SK-N-SH (cell line): ENCODE data around the gene WDR74. TPM values are rescaled to one million over a fixed set of nuclear protein-coding genes. Genes with fewer than 3 reads are reported as not detected.

Experiments used
- CTCF ChIA-PET: fragments of 300-600, 350-600 bp; formaldehyde crosslinking; extraction: SDS; loops from one replicate; lab custom pipeline; 2021; lab: Yijun Ruan, JAX
- POLR2A ChIA-PET: fragments of 350-600 bp; sonication (Branson Sonifier 250); formaldehyde crosslinking; extraction: SDS; loops from one replicate; lab custom pipeline; 2020; ENCODE audit warnings: antibody characterized with exemption, inconsistent platforms; lab: Yijun Ruan, JAX
- DNase-seq: peaks from one replicate; pipeline ENCODE4 v3.0.0; 2012
- H2AFZ ChIP-seq: fragments of 200-600 bp; sonication (generic); 2 replicates; pipeline ENCODE4 v1.8.1; 2016; ENCODE audit warnings: antibody characterized with exemption, mild to moderate bottlenecking, low read depth
- H3F3A ChIP-seq: fragments of 200-600 bp; sonication (generic); replicated peaks from 2 replicates; pipeline ENCODE3; 2016; ENCODE audit warnings: antibody characterized with exemption, mild to moderate bottlenecking; ENCODE audit not compliant: insufficient read depth
- H3K27ac ChIP-seq, 2 experiments: fragments of 200-500 bp in 1 of 2; fragments of 200-600 bp in 1 of 2; sonication (Bioruptor generic) in 1 of 2; sonication (generic), shearing (Covaris generic) in 1 of 2; 2 replicates each; pipeline versions ENCODE4 v1.5.1 to v1.6.1; 2014 to 2016; ENCODE audit warnings: low read depth in 2 of 2, inconsistent platforms in 1 of 2, low read length in 1 of 2, mild to moderate bottlenecking in 1 of 2, mixed read lengths in 1 of 2
- H3K27me3 ChIP-seq: fragments of 200-600 bp; sonication (generic), shearing (Covaris generic); 2 replicates; pipeline ENCODE4 v1.6.1; 2016; ENCODE audit warnings: mixed run types; ENCODE audit not compliant: insufficient read depth
- H3K36me3 ChIP-seq, 2 experiments: fragments of 200-500 bp in 1 of 2; fragments of 200-600 bp in 1 of 2; sonication (Bioruptor generic) in 1 of 2; sonication (generic) in 1 of 2; replicated peaks in 1 of 2; 2 replicates each; pipeline versions ENCODE3 to v1.5.1; 2014 to 2016; ENCODE audit warnings: low read length in 1 of 2, mild to moderate bottlenecking in 1 of 2; ENCODE audit not compliant: insufficient read depth in 2 of 2, control insufficient read depth in 1 of 2
- H3K4me1 ChIP-seq, 2 experiments: fragments of 200-500 bp in 1 of 2; fragments of 200-600 bp in 1 of 2; sonication (Bioruptor generic) in 1 of 2; sonication (generic), shearing (Covaris generic) in 1 of 2; 2 replicates each; pipeline versions ENCODE4 v1.5.1 to v1.6.1; 2014 to 2016; ENCODE audit warnings: low read depth in 1 of 2, low read length in 1 of 2, mixed run types in 1 of 2; ENCODE audit not compliant: insufficient read depth in 2 of 2, control insufficient read depth in 1 of 2
- H3K4me2 ChIP-seq: fragments of 200-600 bp; sonication (generic), shearing (Covaris generic); 2 replicates; pipeline ENCODE4 v1.6.1; 2017; ENCODE audit warnings: mixed run types
- H3K4me3 ChIP-seq, 2 experiments: fragments of 200-500 bp in 1 of 2; fragments of 200-600 bp in 1 of 2; sonication (Bioruptor generic) in 1 of 2; sonication (generic), shearing (Covaris generic) in 1 of 2; 2 replicates each; pipeline versions ENCODE4 v1.5.1 to v1.8.1; 2014 to 2016; ENCODE audit warnings: low read depth in 2 of 2, inconsistent platforms in 1 of 2, low read length in 1 of 2, mild to moderate bottlenecking in 1 of 2, mixed read lengths in 1 of 2, moderate library complexity in 1 of 2
- H3K79me2 ChIP-seq: fragments of 200-600 bp; sonication (generic); 2 replicates; pipeline ENCODE4 v1.8.1; 2017; ENCODE audit warnings: mild to moderate bottlenecking; ENCODE audit not compliant: insufficient read depth
- H3K9ac ChIP-seq: fragments of 200-600 bp; sonication (generic); 2 replicates; pipeline ENCODE4 v1.6.1; 2017; ENCODE audit warnings: mixed run types
- H3K9me2 ChIP-seq: fragments of 200-600 bp; sonication (generic); 2 replicates; pipeline ENCODE4 v1.6.1; 2017; ENCODE audit warnings: mixed run types
- H3K9me3 ChIP-seq: fragments of 200-600 bp; sonication (generic); 2 replicates; pipeline ENCODE4 v1.6.1; 2017; ENCODE audit warnings: mixed run types, mild to moderate bottlenecking, moderate library complexity
- H4K20me1 ChIP-seq: fragments of 200-600 bp; sonication (generic); 2 replicates; pipeline ENCODE4 v1.6.1; 2017; ENCODE audit warnings: mild to moderate bottlenecking, mixed run types; ENCODE audit not compliant: insufficient read depth
- EP300 ChIP-seq, 2 experiments: IDR thresholded peaks; 2 replicates each; pipeline versions ENCODE4 v1.4.0 to v1.6.1; 2012; ENCODE audit warnings: borderline replicate concordance in 1 of 2, low read depth in 1 of 2, low read length in 1 of 2
- FOXJ3 ChIP-seq: sonication (generic); formaldehyde crosslinking; IDR thresholded peaks from 2 replicates; pipeline ENCODE4 v1.5.1; 2020; ENCODE audit warnings: mild to moderate bottlenecking, missing genetic modification reagents
- GABPA ChIP-seq: IDR thresholded peaks from 2 replicates; pipeline ENCODE4 v1.4.0; 2012; ENCODE audit warnings: low read depth, mild to moderate bottlenecking
- IRF3 ChIP-seq: fragments of 150-350 bp; IDR thresholded peaks from 2 replicates; pipeline ENCODE4 v1.6.1; 2016; ENCODE audit warnings: mild to moderate bottlenecking, low read depth, low read length
- MAX ChIP-seq: IDR thresholded peaks from 2 replicates; pipeline ENCODE4 v1.4.0; 2012; ENCODE audit warnings: low read depth
- POLR2AphosphoS5 ChIP-seq: IDR thresholded peaks from 2 replicates; pipeline ENCODE4 v1.6.1; 2012; ENCODE audit warnings: low read depth, low read length
- RAD21 ChIP-seq: IDR thresholded peaks from 2 replicates; pipeline ENCODE4 v1.6.1; 2012; ENCODE audit warnings: mild to moderate bottlenecking, low read length
- RCOR1 ChIP-seq: fragments of 150-350 bp; IDR thresholded peaks from 2 replicates; pipeline ENCODE4 v1.6.1; 2017; ENCODE audit warnings: antibody characterized with exemption, low read length
- REST ChIP-seq: IDR thresholded peaks from 2 replicates; pipeline ENCODE4 v1.6.1; 2012; ENCODE audit warnings: mild to moderate bottlenecking, low read depth, low read length, moderate library complexity
- RFX5 ChIP-seq: IDR thresholded peaks from 2 replicates; pipeline ENCODE4 v1.6.1; 2012; ENCODE audit warnings: mild to moderate bottlenecking, improper control_type of control experiment, low read length
- RXRA ChIP-seq: IDR thresholded peaks from 2 replicates; pipeline ENCODE4 v1.4.0; 2012; ENCODE audit warnings: low read depth, mild to moderate bottlenecking, borderline replicate concordance
- USF2 ChIP-seq: fragments of 150-350 bp; IDR thresholded peaks from 2 replicates; pipeline ENCODE4 v1.6.1; 2017; ENCODE audit warnings: antibody characterized with exemption, low read length, low read depth, borderline replicate concordance
- WGBS: methylation state at CpG from one replicate; pipeline ENCODE4 v1.1.6; 2017; ENCODE audit warnings: low lambda C conversion rate; 5-methylcytosine and 5-hydroxymethylcytosine counted together
- polyA plus RNA-seq, 3 experiments: library from polyadenylated mRNA; depleted of rRNA; stranded (reverse); fragments of >200 nt; gene quantifications; 2 replicates each; pipeline ENCODE4 v1.2.3, GENCODE V29; 2012

Gene WDR74
- polyA plus RNA-seq, 1 of the 3 experiments (the other 2 are of a cell fraction): 132 TPM

GRCh38 chr11:62847767-62848314 lies 8.5 kb upstream of the WDR74 start:
- no peak for TF ChIP-seq RXRA
- no peak for TF ChIP-seq RFX5
- TF ChIP-seq EP300 (IDR thresholded peaks at IDR 0.05; ENCODE audit: borderline replicate concordance in 1 of 2, low read depth in 1 of 2, low read length in 1 of 2): no peak
- no peak for TF ChIP-seq IRF3
- no peak for TF ChIP-seq RCOR1
- no peak for TF ChIP-seq REST
- TF ChIP-seq RAD21: no peak
- no peak for TF ChIP-seq MAX
- no peak for TF ChIP-seq POLR2AphosphoS5
- no peak for TF ChIP-seq USF2
- H3K27me3 ChIP-seq: no peaks in the 10 kb centered on the region
- peaks cover 31% of the 10 kb centered on the region for H3F3A ChIP-seq
- H3K9ac ChIP-seq: no peak overlapping the region
- ChIA-PET CTCF (interaction anchor here (0.7 kb wide), 1 partner anchor 139 kb away, joined by 3 read pairs; no protein-coding TSS in a partner anchor), POLR2A (interaction anchor here (0.7 to 1.0 kb wide), 2 partner anchors 8 to 77 kb away, joined by 3 to 6 read pairs; partner anchors contain the start of gene TAF6L)
- H3K4me3 ChIP-seq: no peak overlapping the region
- 68% methylated on average over 1 of the region's 1 CpG for WGBS
- no peak overlapping the region for H2AFZ ChIP-seq
- H3K27ac ChIP-seq: no peak overlapping the region
- H3K9me3 ChIP-seq: no peaks in the 10 kb centered on the region
- no peak for DNase-seq
- H3K9me2 ChIP-seq: no peaks in the 10 kb centered on the region
- no peak overlapping the region for H3K4me2 ChIP-seq
- H3K79me2 ChIP-seq: peaks cover 4% of the 10 kb centered on the region; the same call in 1 of the 2 replicates
- H3K36me3 ChIP-seq: peaks cover 13 to 14% of the 10 kb centered on the region in 2 experiments
- peaks cover 0 to 5% of the 10 kb centered on the region in 2 experiments; a peak in 1 of 4 replicates for H3K4me1 ChIP-seq
- peaks cover 15% of the 10 kb centered on the region for H4K20me1 ChIP-seq

GRCh38 chr11:62846177-62846576 lies 6.8 kb upstream of the WDR74 start:
- Histone ChIP-seq H3K27ac (no peak overlapping the region), H2AFZ (no peak overlapping the region), H3K4me1 (peaks cover 6% of the 10 kb centered on the region in 2 experiments; a peak in 2 of 4 replicates), H3K36me3 (no peaks in the 10 kb centered on the region), H3K4me2 (no peak overlapping the region), H3K9ac (no peak overlapping the region), H3K79me2 (no peaks in the 10 kb centered on the region), H3K27me3 (no peaks in the 10 kb centered on the region), H3F3A (peaks cover 17% of the 10 kb centered on the region), H4K20me1 (no peaks in the 10 kb centered on the region), H3K4me3 (no peak overlapping the region), H3K9me2 (no peaks in the 10 kb centered on the region), H3K9me3 (no peaks in the 10 kb centered on the region)
- no peak for TF ChIP-seq RAD21
- TF ChIP-seq IRF3: no peak
- no peak for TF ChIP-seq MAX
- TF ChIP-seq FOXJ3 (CRISPR knock-in tag): no peak
- TF ChIP-seq GABPA: no peak
- DNase-seq: no peak
- 77% methylated on average over 3 of the region's 3 CpGs for WGBS
- ChIA-PET POLR2A (no interaction called here), CTCF (no interaction called here)
